K562 (cell line): ENCODE data around the gene PCDHA3. TPM values are rescaled to one million over a fixed set of nuclear protein-coding genes. Genes with fewer than 3 reads are reported as not detected.
"Not testable (repeated sequence)": the region's sequence is repeated elsewhere in the genome, so short reads cannot be mapped to it uniquely, and the experiment has no call there.

Source experiments
- ATAC-seq: fragments of 200-7000 bp; cut with Tn5 transposase; 3 replicates; pipeline ENCODE4 v1.9.1; 2020; ENCODE audit warnings: moderate library complexity
- BruUV-seq: library from RNA; stranded (reverse); fragments of 400-500 nt; replicated peaks from 2 replicates; lab custom pipeline; 2021; lab: Mats Ljungman, UMichigan
- CTCF ChIA-PET: fragments of 300-600 bp; formaldehyde crosslinking; extraction: SDS; loops from one replicate; lab custom pipeline; 2021; ENCODE audit warnings: low intra/inter-chr PET ratio; lab: Yijun Ruan, JAX
- POLR2A ChIA-PET: fragments of 300-600, 350-650 bp; sonication (Branson Sonifier 250); formaldehyde crosslinking; extraction: SDS; loops from one replicate; lab custom pipeline; 2021; ENCODE audit warnings: antibody characterized with exemption, inconsistent platforms; lab: Yijun Ruan, JAX
- DNase-seq, 4 experiments: peaks; one replicate each; pipeline versions ENCODE4 v3.0.0 to v3.0.0-alpha.2; 2011 to 2018; ENCODE audit warnings: low spot score in 3 of 4, mixed read lengths in 3 of 4; ENCODE audit errors: extremely low read depth in 1 of 4
- FAIRE-seq: peaks from 2 replicates; lab custom pipeline; 2011; peaks lifted over from hg19 to GRCh38; lab: Jason Lieb, UNC
- H2AFZ ChIP-seq: 2 replicates; pipeline ENCODE4 v1.6.0; 2011; ENCODE audit warnings: low read depth, low read length, control low read depth, inconsistent platforms
- H3K27ac ChIP-seq: fragments of 200-600 bp; 3 replicates; pipeline ENCODE4 v1.8.0; 2011; ENCODE audit warnings: low read depth, mild to moderate bottlenecking, control low read depth, inconsistent platforms, low read length, moderate library complexity, mixed read lengths; ENCODE audit errors: extremely low read depth
- H3K27me3 ChIP-seq, 2 experiments: fragments of 300-600 bp in 1 of 2; 2 replicates in 1 of 2; 3 replicates in 1 of 2; pipeline versions ENCODE4 v1.6.0 to v1.8.0; 2011; ENCODE audit warnings: inconsistent platforms in 2 of 2, low read length in 2 of 2, mild to moderate bottlenecking in 1 of 2, mixed read lengths in 1 of 2, moderate library complexity in 1 of 2; ENCODE audit not compliant: control insufficient read depth in 2 of 2, insufficient read depth in 2 of 2
- H3K36me3 ChIP-seq: fragments of 300-600 bp; 3 replicates; pipeline ENCODE4 v1.8.0; 2011; ENCODE audit warnings: mild to moderate bottlenecking, low read length, inconsistent platforms; ENCODE audit not compliant: control insufficient read depth, insufficient read depth
- H3K4me1 ChIP-seq, 2 experiments: fragments of 200-600 bp in 1 of 2; replicated peaks in 1 of 2; 2 replicates in 1 of 2; 3 replicates in 1 of 2; pipeline versions ENCODE4 v1.5.1 to v1.8.0; 2011; ENCODE audit warnings: inconsistent platforms in 2 of 2, low read length in 2 of 2, mild to moderate bottlenecking in 1 of 2, mixed read lengths in 1 of 2, moderate library complexity in 1 of 2; ENCODE audit not compliant: control insufficient read depth in 2 of 2, insufficient read depth in 2 of 2
- H3K4me2 ChIP-seq: 2 replicates; pipeline ENCODE4 v1.6.1; 2011; ENCODE audit warnings: low read length, control low read depth, inconsistent platforms, mixed read lengths; ENCODE audit not compliant: insufficient read depth
- H3K4me3 ChIP-seq: fragments of 200-600 bp; sonication (generic), shearing (Covaris generic); 2 replicates; pipeline ENCODE4 v1.5.1; 2016; ENCODE audit warnings: control low read depth, inconsistent platforms
- H3K79me2 ChIP-seq: fragments of 200-600 bp; 3 replicates; pipeline ENCODE4 v1.8.0; 2011; ENCODE audit warnings: low read length, inconsistent platforms; ENCODE audit not compliant: control insufficient read depth, insufficient read depth
- H3K9ac ChIP-seq, 2 experiments: 2 replicates each; pipeline versions ENCODE4 v1.6.0 to v1.6.1; 2011; ENCODE audit warnings: low read depth in 2 of 2, low read length in 2 of 2, control low read depth in 1 of 2, inconsistent platforms in 1 of 2, mild to moderate bottlenecking in 1 of 2, mixed read lengths in 1 of 2; ENCODE audit not compliant: insufficient read depth in 1 of 2
- H3K9me1 ChIP-seq: one replicate; pipeline ENCODE4 v1.6.0; 2011; ENCODE audit warnings: inconsistent platforms, mild to moderate bottlenecking, low read length, moderate library complexity; ENCODE audit not compliant: control insufficient read depth, insufficient read depth
- H3K9me3 ChIP-seq: replicated peaks from 2 replicates; pipeline ENCODE4 v1.5.1; 2011; ENCODE audit warnings: low read depth, low read length, inconsistent platforms; ENCODE audit not compliant: control insufficient read depth, insufficient read depth
- H4K20me1 ChIP-seq: replicated peaks from 2 replicates; pipeline ENCODE4 v1.6.1; 2011; ENCODE audit warnings: low read length, inconsistent platforms, mixed read lengths; ENCODE audit not compliant: control insufficient read depth, insufficient read depth
- CTCF ChIP-seq, 3 experiments: IDR thresholded peaks in 2 of 3; conservative IDR thresholded peaks in 1 of 3; 2 replicates each; pipeline ENCODE4 v1.5.1; 2011 to 2012; ENCODE audit warnings: low read length in 3 of 3, mild to moderate bottlenecking in 3 of 3, control low read depth in 2 of 3, improper control_type of control experiment in 1 of 3, inconsistent platforms in 1 of 3, low read depth in 1 of 3, mixed read lengths in 1 of 3, moderate library complexity in 1 of 3; ENCODE audit not compliant: insufficient read depth in 2 of 3
- RB1 ChIP-seq: fragments of 450-650 bp; IDR thresholded peaks from 2 replicates; pipeline ENCODE4 v1.6.1; 2017; ENCODE audit warnings: low read depth, mild to moderate bottlenecking
- WGBS: fragments of 100-300 bp; shearing (Covaris generic); methylation state at CpG from one replicate; pipeline ENCODE4 v1.1.6; 2016; ENCODE audit warnings: low coverage, mixed read lengths; ENCODE audit not compliant: insufficient coverage; ENCODE audit errors: missing lambda C conversion rate; 5-methylcytosine and 5-hydroxymethylcytosine counted together
- in situ Hi-C: fragments of 300-500 bp; cut with MboI; formaldehyde crosslinking; loops from 4 replicates; pipeline ENCODE4 v1.15.0; 2018; ENCODE audit warnings: inconsistent platforms, mixed read lengths
- intact Hi-C: fragments of 100-400 bp; cut with micrococcal nuclease; formaldehyde crosslinking; loops from 2 replicates; pipeline ENCODE4 v1.14.2; 2022
- polyA plus RNA-seq, 8 experiments: library from polyadenylated mRNA; depleted of rRNA in 4 of 8; stranded (reverse) in 5 of 8; unstranded in 3 of 8; fragments of >200 nt; fragmentation: Nextera tagmentation in 2 of 8; fragmentation: Illumina TruSeq in 1 of 8; extraction: Ambion mirVana in 2 of 8; extraction: Trizol in 1 of 8; gene quantifications; 2 replicates each; pipeline versions ENCODE4 v1.2.1 to v1.2.3, GENCODE V29; 2011 to 2014; ENCODE audit warnings: inconsistent platforms in 1 of 8, missing spikeins in 1 of 8
- total RNA-seq, 7 experiments: library from RNA; depleted of rRNA in 6 of 7; stranded (reverse); fragments of >200 nt in 6 of 7; fragmentation: Illumina TruSeq in 2 of 7; extraction: Trizol in 2 of 7; gene quantifications; 2 replicates each; pipeline versions ENCODE4 v1.2.1 to v1.2.3, GENCODE V29; 2011 to 2021; ENCODE audit warnings: low replicate concordance in 1 of 7

The PCDHA3 gene
- total and polyA plus RNA-seq, 9 of the 15 experiments (the other 6 are each of a cell fraction or from before 2014, with no cell fraction given), result not detected

DNA sequence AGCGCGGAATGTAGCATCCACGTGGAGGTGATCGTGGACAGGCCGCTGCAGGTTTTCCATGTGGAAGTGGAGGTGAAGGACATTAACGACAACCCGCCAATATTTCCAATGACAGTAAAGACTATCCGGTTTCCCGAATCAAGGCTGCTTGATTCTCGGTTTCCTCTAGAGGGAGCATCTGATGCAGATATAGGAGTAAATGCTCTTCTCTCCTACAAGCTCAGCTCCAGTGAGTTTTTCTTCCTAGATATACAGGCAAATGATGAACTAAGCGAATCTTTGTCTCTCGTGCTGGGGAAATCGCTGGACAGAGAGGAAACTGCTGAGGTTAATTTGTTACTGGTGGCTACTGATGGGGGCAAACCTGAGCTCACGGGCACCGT, 5.6 kb upstream of the PCDHA3 start:
- 13% methylated on average over 15 of the region's 15 CpGs for WGBS
- in situ Hi-C loops (no loop called here), intact Hi-C loops (no loop called here)
- no peak overlapping the region for H3K4me2 ChIP-seq
- ChIA-PET CTCF (no interaction called here), POLR2A (interaction anchor here (0.6 kb wide), 1 partner anchor 52 kb away, joined by 3 read pairs; no protein-coding TSS in a partner anchor)
- H3K36me3 ChIP-seq, result no peaks in the 10 kb centered on the region
- no peak overlapping the region for H3K9ac ChIP-seq
- 0 out of 2 replicates have a peak overlapping the region, but pooled peaks have one; percentile 26 for H2AFZ ChIP-seq
- H3K27ac ChIP-seq, result no peak overlapping the region
- ATAC-seq (peak; percentile 74), DNase-seq (peak in 2 of 4 experiments; percentile 9 to 13), FAIRE-seq (no peak)
- H3K79me2 ChIP-seq, result no peaks in the 10 kb centered on the region
- H3K4me3 ChIP-seq, result no peak overlapping the region
- TF ChIP-seq RB1, result no peak
- TF ChIP-seq CTCF (IDR thresholded peaks at IDR 0.05 in 2 of 3, conservative IDR thresholded peaks at IDR 0.05 in 1 of 3; ENCODE audit: insufficient read depth in 2 of 3, low read depth in 1 of 3, low read length in 3 of 3), result peak in 1 of 3 experiments; percentile 21; a peak in 1 of 6 replicates
- H3K9me1 ChIP-seq, result no peaks in the 10 kb centered on the region
- H3K27me3 ChIP-seq, result no peaks in the 10 kb centered on the region
- no peaks in the 10 kb centered on the region for H3K9me3 ChIP-seq
- BruUV-seq, result no TSS peak
- H4K20me1 ChIP-seq, result no peaks in the 10 kb centered on the region
- H3K4me1 ChIP-seq, result no peaks in the 10 kb centered on the region; a peak in 1 of 5 replicates

DNA sequence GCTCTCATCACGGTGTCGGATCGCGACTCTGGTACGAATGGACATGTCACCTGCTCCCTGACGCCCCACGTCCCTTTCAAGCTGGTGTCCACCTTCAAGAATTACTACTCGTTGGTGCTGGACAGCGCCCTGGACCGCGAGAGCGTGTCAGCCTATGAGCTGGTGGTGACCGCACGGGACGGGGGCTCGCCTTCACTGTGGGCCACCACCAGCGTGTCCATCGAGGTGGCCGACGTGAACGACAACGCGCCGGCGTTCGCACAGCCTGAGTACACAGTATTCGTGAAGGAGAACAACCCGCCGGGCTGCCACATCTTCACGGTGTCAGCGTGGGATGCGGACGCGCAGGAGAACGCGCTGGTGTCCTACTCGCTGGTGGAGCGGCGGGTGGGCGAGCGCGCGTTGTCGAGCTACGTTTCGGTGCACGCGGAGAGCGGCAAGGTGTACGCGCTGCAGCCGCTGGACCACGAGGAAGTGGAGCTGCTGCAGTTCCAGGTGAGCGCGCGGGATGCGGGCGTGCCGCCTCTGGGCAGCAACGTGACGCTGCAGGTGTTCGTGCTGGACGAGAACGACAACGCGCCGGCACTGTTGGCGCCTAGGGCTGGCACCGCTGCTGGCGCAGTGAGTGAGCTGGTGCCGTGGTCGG, 4.7 kb upstream of the PCDHA3 start:
- H2AFZ ChIP-seq, FAIRE-seq, DNase-seq, H3K9me3 ChIP-seq, BruUV-seq, H3K9me1 ChIP-seq, CTCF ChIA-PET, H3K27ac ChIP-seq, H3K4me2 ChIP-seq, in situ Hi-C loops, intact Hi-C loops, H3K36me3 ChIP-seq, ATAC-seq, H3K27me3 ChIP-seq, H3K4me1 ChIP-seq, POLR2A ChIA-PET, H3K79me2 ChIP-seq, H3K4me3 ChIP-seq, H3K9ac ChIP-seq, H4K20me1 ChIP-seq: not testable (repeated sequence)
- 23% methylated on average over 58 of the region's 72 CpGs for WGBS
